ENCODE results near the gene WNT3.
"Not testable (repeated sequence)": the region's sequence is repeated elsewhere in the genome, so short reads cannot be mapped to it uniquely, and the experiment has no call there.

The WNT3 gene

GRCh38 chr17:46764000-46764708 lies 54.3 kb downstream of the WNT3 start:
- no peak for DNase-seq

DNA sequence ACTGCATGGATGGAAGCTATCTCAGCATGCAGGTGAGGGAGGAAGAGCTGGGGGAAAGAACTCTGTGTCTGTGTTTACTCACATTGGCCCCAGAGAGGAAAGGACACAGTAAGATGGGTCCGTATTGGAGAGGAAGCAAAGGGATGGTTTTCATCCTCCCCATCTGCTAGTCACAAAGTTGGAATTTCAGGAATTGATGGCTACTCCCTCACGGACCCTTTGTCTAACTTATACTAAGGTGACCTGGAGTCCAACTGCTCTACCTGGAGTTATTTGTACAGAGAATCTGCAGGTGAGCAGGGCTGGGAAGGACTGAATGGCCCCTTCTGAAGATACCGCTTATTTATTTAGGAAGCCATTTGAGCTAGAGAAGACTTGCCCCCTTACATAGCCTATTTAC lies 55.1 kb downstream of the WNT3 start:
- DNase-seq, result no peak

- no peak for DNase-seq
Measured at GRCh38 chr17:46759141-46759540, 59.4 kb downstream of the WNT3 start.

- no peak for DNase-seq
Measured at GRCh38 chr17:46758614-46759013, 59.9 kb downstream of the WNT3 start.

GRCh38 chr17:46757588-46757987 lies 60.9 kb downstream of the WNT3 start:
- DNase-seq, result not testable (repeated sequence)

DNA sequence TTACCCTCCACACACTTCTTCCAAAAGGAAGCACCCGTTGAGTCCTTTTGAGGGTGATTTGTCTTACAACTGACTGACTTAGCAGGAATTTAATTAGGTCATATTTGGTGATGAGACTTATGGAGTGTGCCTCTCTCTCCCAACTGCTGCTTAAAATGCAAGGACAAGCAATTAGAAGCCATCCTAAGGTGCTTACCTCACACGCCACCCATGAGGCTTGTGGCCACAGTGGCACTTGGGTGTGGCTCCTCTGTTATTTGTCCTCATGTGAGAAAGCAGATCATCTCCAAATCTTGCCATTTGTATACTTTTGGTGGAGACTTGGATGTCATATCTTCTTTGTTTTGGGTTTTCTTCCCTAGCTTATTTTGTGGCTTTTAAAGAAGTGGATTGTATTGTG lies 61.6 kb downstream of the WNT3 start:
- DNase-seq, result no peak

- DNase-seq, result no peak
Measured at GRCh38 chr17:46756081-46756735, 62.3 kb downstream of the WNT3 start.

- DNase-seq, result no peak
Measured at GRCh38 chr17:46753776-46754175, 64.7 kb downstream of the WNT3 start.

DNA sequence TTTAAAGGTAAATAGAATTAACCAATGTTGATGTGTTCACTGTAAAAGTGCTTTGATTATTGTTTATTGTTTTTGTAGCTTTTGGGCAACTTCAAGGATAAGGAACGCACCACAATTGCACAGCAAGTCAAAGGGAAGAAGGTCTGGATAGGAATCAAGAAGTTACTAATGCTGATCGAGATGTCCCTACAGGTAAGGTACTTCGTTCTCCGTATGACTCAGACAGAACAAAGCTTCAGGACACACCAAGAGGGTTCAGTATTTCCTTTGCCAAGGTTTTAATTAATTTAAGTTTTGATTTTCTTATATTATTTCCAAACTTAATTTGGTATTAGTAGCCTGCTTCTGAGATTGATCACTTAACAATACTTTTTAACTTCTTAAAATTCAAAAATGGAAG lies 67.1 kb downstream of the WNT3 start:
- no peak for DNase-seq

DNA sequence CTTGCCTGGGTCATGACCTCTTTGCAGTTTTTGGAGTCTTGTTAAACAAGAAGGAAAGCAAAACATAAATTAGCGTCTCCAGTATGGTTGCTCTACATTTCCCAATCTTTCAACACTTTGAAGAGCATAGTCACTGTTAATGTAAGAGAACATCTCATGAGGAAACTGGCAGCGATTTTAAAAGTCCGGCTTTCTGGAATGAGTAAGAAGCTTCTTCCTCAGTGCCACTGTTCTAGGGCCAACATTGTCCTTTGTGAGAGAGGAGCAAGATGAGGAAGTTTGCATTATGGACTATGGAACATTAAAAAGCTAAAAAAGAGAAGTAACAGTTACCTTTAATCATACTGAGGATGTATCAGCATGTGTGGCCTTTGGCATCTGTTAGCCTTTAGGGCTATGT lies 73.1 kb downstream of the WNT3 start:
- DNase-seq, result no peak

DNA sequence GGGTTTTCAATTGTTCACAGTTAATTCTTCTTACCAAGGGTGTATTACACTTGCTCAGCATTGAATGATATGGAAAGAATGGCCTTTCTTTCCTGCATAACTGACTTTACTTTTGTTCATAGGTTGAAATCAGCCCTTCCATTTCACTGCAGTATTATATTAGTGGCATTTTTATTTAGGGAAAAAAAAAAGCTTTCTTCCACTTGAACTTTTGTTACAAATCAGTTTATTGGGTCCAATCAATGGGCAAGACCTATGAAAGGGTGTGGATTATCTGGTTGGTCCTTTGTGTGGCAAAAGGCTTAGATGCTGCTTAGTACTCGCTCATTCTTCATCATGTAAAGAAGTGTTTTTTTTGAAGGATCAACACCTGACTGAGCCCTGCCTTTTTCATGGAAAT lies 74.1 kb downstream of the WNT3 start:
- DNase-seq, result no peak

GRCh38 chr17:46742565-46743270 lies 75.8 kb downstream of the WNT3 start:
- DNase-seq, result no peak

GRCh38 chr17:46741122-46741730 lies 77.3 kb downstream of the WNT3 start:
- DNase-seq, result no peak

DNA sequence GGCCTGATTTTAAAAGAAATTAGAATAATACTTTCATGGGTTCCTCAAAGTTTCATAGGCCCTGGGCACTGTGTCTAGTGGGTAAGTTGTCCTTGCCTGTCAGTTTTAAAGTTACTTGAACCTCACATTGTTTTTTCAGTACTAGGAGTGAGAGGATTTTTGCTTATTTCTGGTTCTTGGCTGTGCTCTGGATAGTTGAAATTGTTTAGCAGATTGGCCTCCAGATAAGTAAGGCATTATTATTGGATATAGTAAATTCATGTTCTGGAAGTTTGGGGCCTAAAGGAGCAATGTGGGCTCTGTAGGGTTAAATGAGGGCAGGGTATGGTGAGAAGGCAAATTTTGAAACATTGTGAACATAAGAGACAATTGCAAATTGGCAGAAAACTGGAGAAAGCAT lies 78.5 kb downstream of the WNT3 start:
- no peak for DNase-seq

DNA sequence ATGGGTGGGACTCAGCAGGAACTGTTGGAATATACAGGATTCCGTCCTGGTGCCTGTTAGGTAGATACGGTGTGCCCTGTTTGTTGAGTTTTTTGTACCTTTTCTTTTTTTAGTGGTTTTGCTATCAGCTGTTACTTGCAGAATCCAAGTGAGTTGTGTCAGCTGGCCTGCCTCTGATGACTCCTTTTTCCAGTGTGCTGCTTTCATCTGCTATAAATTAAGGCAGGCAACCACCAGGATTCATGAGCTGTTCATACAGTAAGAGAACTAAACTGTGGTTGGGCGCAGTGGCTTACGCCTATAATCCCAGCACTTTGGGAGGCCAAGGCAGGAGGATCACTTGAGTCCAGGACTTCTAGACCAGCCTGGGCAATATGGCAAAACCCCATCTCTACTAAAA lies 79.9 kb downstream of the WNT3 start:
- DNase-seq, result no peak

DNA sequence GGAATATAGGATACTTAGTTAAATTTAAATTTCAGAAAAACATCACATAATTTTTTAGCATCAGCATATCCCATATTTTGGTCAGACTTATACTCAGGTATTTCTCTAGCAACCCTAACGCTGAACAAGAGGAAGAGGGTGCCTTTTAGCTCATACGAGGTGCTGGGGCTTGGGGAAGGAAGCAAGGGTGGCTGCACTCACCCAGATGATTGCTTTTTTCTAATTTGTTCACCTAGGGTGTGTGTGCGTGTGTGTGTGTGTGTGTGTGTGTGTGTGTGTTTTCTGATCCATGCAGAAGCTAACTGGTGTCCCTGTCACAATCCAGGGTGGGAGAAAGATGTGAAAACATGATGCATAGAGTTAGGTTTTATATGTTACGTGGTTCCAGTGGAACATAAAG lies 81.2 kb downstream of the WNT3 start:
- no peak for DNase-seq

- DNase-seq, result no peak
Measured at GRCh38 chr17:46736100-46736499, 82.4 kb downstream of the WNT3 start.

DNA sequence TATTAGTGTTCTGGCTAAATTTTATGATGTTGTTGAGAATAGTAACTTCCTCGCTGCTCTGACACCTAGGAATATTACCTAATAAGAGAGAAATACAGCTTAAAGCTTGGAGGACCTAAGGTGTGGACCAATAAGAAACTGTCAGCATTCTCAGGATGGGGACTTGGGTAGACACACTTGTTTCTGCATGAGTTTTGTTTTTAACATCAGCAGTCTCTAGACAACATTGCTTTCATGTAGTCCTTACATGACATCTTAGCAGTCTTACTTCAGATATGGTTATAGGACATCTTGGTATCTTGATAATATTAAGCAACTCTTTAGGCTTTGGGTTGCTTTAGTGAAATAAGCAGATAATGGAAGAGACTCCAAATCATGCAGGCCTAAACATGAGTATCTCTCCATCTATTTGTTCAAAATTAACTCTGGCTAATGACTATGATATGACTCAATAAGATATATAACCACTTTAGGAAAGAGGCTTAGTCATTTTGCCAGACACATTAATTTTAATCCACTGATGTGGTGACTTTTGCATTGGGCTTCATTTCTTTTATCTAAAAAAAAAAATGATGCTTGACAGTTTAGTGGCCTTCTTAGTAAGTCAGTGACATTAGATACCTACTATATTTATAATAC lies 84.5 kb downstream of the WNT3 start:
- DNase-seq, result no peak

- DNase-seq, result no peak
Measured at GRCh38 chr17:46732754-46733398, 85.6 kb downstream of the WNT3 start.

DNA sequence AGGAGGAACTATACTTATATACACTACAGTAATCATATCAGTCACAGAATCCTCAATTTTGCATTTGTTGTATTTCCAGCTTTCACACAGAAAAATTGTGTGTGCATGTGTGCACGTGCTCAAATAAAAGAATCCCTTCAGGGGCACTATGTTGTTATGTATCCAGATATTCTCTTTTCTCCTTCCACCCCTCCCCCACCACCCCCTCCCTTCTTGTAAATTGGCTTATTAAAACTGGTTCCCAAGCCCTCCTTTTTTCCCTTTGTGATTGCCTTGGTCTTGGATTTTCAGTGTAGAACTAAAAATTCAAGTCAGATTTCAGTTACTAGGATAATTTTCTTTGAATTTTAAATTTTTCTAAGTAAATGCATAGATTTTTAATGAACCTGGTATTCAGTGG lies 86.3 kb downstream of the WNT3 start:
- no peak for DNase-seq

- DNase-seq, result no peak
Measured at GRCh38 chr17:46730679-46731078, 87.8 kb downstream of the WNT3 start.

GRCh38 chr17:46730026-46730425 lies 88.5 kb downstream of the WNT3 start:
- DNase-seq, result no peak

All from activated CD4-positive, alpha-beta T cell treated with anti-CD3 and anti-CD28 coated beads, Interleukin-2, amount 50 U/mL, for 1 hour (primary cell).